GM10266 (cell line): ENCODE results near the gene EML6.

Source experiments
- DNase-seq: peaks from one replicate; pipeline ENCODE4 v3.0.0; 2012; ENCODE audit errors: extremely low spot score
- CTCF ChIP-seq: IDR thresholded peaks from 2 replicates; pipeline ENCODE4 v1.5.1; 2012; ENCODE audit warnings: mild to moderate bottlenecking, low read depth; ENCODE audit not compliant: control insufficient read depth, insufficient read depth; ENCODE audit errors: missing control alignments

EML6 gene

GRCh38 chr2:54858021-54858681 lies 134.7 kb downstream of the EML6 start:
- TF ChIP-seq CTCF = no peak
- no peak for DNase-seq

- TF ChIP-seq CTCF = no peak
- no peak for DNase-seq
Observed at GRCh38 chr2:54859416-54859815, 136.0 kb downstream of the EML6 start.

GRCh38 chr2:54859997-54860701 lies 136.7 kb downstream of the EML6 start:
- TF ChIP-seq CTCF = no peak
- DNase-seq = no peak

- TF ChIP-seq CTCF = no peak
- no peak for DNase-seq
Observed at GRCh38 chr2:54862229-54862628, 138.8 kb downstream of the EML6 start.

GRCh38 chr2:54862742-54863141 lies 139.3 kb downstream of the EML6 start:
- TF ChIP-seq CTCF = no peak

GRCh38 chr2:54863660-54864059 lies 140.2 kb downstream of the EML6 start:
- no peak for TF ChIP-seq CTCF
- no peak for DNase-seq

More at GRCh38 chr2:54862742-54863141, 139.3 kb downstream of the EML6 start:
- no peak for DNase-seq

- TF ChIP-seq CTCF = no peak
- DNase-seq = no peak
Observed at GRCh38 chr2:54864096-54864495, 140.6 kb downstream of the EML6 start.
